ENCODE data around the gene VWC2. TPM values are rescaled to one million over a fixed set of nuclear protein-coding genes. Genes with fewer than 3 reads are reported as not detected.

The VWC2 gene
- total RNA-seq, 6 experiments from 2014 or later, result not detected

DNA sequence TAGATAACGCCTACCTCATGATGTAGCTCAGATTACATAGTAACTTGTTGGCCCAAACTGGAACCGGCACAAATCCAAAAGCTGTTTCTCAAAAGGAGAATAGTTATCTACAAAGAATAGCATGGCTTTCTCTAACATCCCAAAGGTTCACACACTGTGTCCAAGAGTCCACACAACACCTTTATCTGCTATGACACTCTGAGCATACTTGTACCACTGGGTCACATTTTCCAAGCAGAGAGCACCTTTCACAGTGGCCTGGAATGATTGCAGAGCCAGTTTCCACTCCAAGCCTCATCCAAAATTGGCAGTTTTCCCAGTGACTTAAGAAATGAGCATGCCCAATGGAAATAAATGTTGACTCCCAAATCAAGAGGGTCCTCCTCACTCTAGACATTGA lies 155.3 kb downstream of the VWC2 start:
- peaks cover 7% of the 10 kb centered on the region for H3K36me3 Mint-ChIP-seq (ENCODE audit: low read depth)
- H3K4me3 Mint-ChIP-seq, result no peak overlapping the region
- TF ChIP-seq CTCF (IDR thresholded peaks at IDR 0.05), result no peak
- no peak overlapping the region for H3K27ac Mint-ChIP-seq
- H3K4me1 Mint-ChIP-seq (ENCODE audit: low read depth), result no peaks in the 10 kb centered on the region
- peaks cover 60% of the 10 kb centered on the region for H3K9me3 Mint-ChIP-seq
- DNase-seq, result no peak
- H3K27me3 Mint-ChIP-seq (ENCODE audit: insufficient read depth), result no peaks in the 10 kb centered on the region

GRCh38 chr7:49931627-49932026 lies 158.2 kb downstream of the VWC2 start:
- no peaks in the 10 kb centered on the region for H3K27me3 Mint-ChIP-seq (ENCODE audit: insufficient read depth)
- H3K4me1 Mint-ChIP-seq (ENCODE audit: low read depth), result no peaks in the 10 kb centered on the region
- H3K9me3 Mint-ChIP-seq, result peaks cover 44% of the 10 kb centered on the region
- no peak overlapping the region for H3K27ac Mint-ChIP-seq
- peaks cover 7% of the 10 kb centered on the region for H3K36me3 Mint-ChIP-seq (ENCODE audit: low read depth)
- TF ChIP-seq CTCF (IDR thresholded peaks at IDR 0.05), result no peak
- H3K4me3 Mint-ChIP-seq, result no peak overlapping the region
- no peak for DNase-seq

DNA sequence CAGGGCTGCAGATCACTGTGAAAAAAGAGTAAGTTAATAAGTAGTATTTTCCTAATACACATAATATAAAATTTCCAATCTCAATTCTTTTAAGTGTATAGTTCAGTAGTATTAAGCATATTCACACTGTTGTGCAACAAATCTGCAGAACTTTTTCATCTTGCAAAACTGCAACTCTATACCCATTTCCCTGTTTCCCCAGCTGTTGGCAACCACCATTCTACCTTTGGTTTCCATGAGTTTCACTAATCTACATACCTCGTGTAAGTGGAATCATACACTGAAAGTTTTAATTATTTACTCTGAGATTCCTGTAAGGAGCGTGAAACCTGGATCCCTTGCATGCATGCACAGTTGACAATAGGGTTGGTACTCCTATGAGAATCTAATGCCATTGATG lies 164.2 kb downstream of the VWC2 start:
- Mint-ChIP-seq H3K9me3 (peaks cover 22% of the 10 kb centered on the region), H3K4me1 (ENCODE audit: low read depth) (no peaks in the 10 kb centered on the region), H3K4me3 (no peak overlapping the region), H3K27me3 (ENCODE audit: insufficient read depth) (no peaks in the 10 kb centered on the region), H3K27ac (no peak overlapping the region), H3K36me3 (ENCODE audit: low read depth) (no peaks in the 10 kb centered on the region)
- TF ChIP-seq CTCF (IDR thresholded peaks at IDR 0.05), result no peak
- DNase-seq, result no peak

Data from HFFc6 (cell line).